ENCODE results near the gene SEC14L2. TPM values are rescaled to one million over a fixed set of nuclear protein-coding genes. Genes with fewer than 3 reads are reported as not detected.

SEC14L2 gene
- total RNA-seq, 4 donors from 2014 or later: 3.0 to 5.1 (median 4.2) TPM

DNA sequence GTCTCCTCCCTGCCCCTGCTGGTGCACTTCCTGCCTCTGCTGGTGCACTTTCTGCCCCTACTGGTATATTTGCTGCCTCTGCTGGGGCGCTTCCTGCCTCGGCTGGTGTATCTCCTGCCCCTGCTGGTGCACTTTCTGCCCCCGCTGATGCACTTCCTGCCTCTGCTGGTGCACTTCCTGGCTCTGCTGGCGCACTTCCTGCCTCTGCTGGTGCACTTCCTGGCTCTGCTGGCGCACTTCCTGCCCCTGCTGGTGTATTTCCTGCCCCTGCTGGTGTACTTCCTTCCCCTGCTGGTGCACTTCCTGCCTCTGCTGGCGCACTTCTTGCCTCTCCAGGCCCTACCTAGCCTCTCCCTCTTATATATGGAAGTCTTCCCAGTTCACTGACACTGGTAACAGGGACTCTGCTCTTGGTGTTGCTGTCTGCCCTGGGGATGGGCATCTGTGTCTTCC, 38.9 kb downstream of the SEC14L2 start:
- no peak overlapping the region for H3K4me3 ChIP-seq
- H3K4me1 ChIP-seq: no peaks in the 10 kb centered on the region
- H3K36me3 ChIP-seq: no peaks in the 10 kb centered on the region
- H3K27me3 ChIP-seq: no peaks in the 10 kb centered on the region
- intact Hi-C loops (cut with DNase I; ENCODE audit: low total_unique reads): no loop called here
- ATAC-seq (peak in 1 of 2 donors; percentile 33), DNase-seq (peak in 1 of 2 donors; percentile 35)
- H3K9me3 ChIP-seq: no peaks in the 10 kb centered on the region
- TF ChIP-seq, protein P1, sequence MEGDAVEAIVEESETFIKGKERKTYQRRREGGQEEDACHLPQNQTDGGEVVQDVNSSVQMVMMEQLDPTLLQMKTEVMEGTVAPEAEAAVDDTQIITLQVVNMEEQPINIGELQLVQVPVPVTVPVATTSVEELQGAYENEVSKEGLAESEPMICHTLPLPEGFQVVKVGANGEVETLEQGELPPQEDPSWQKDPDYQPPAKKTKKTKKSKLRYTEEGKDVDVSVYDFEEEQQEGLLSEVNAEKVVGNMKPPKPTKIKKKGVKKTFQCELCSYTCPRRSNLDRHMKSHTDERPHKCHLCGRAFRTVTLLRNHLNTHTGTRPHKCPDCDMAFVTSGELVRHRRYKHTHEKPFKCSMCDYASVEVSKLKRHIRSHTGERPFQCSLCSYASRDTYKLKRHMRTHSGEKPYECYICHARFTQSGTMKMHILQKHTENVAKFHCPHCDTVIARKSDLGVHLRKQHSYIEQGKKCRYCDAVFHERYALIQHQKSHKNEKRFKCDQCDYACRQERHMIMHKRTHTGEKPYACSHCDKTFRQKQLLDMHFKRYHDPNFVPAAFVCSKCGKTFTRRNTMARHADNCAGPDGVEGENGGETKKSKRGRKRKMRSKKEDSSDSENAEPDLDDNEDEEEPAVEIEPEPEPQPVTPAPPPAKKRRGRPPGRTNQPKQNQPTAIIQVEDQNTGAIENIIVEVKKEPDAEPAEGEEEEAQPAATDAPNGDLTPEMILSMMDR (IDR thresholded peaks at IDR 0.05 in 4 of 5, conservative IDR thresholded peaks at IDR 0.05 in 1 of 5): no peak
- no peak for TF ChIP-seq POLR2A (IDR thresholded peaks at IDR 0.05)
- in situ Hi-C loops (cut with MboI; ENCODE audit: low sequenced_read_pairs in 4 of 4): no loop called here
- peak overlapping the region in 3 of 4 donors; percentile 20 to 57 (median 54) for H3K27ac ChIP-seq

DNA sequence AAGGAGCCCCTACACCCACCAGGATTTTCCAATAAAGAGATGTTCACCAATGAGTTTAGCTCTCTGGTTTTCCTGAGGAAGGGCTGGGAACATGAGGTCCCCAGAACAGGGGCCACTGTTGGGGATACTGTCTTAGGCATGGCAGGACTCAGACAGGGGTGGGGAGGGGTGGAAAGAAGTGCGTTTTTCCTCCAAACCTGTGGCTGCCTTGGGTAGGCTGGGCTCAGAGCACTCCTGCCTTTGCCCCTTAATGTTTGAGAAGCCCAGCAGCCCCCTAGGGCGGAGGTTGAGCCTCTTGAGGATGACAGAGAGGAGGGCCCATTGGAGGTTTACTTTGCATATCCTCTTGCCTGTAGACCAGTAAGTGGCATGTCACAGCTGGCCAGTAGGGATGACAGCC, 39.4 kb downstream of the SEC14L2 start:
- DNase-seq: no peak
- ATAC-seq: no peak
- no peak for TF ChIP-seq POLR2A (IDR thresholded peaks at IDR 0.05)
- TF ChIP-seq, protein P1 (IDR thresholded peaks at IDR 0.05 in 4 of 5, conservative IDR thresholded peaks at IDR 0.05 in 1 of 5): no peak
- Histone ChIP-seq H3K9me3 (no peaks in the 10 kb centered on the region), H3K27ac (peak overlapping the region in 3 of 4 donors; percentile 20 to 57 (median 54)), H3K4me3 (no peak overlapping the region), H3K27me3 (no peaks in the 10 kb centered on the region), H3K36me3 (no peaks in the 10 kb centered on the region), H3K4me1 (no peaks in the 10 kb centered on the region)
- in situ Hi-C loops (cut with MboI; ENCODE audit: low sequenced_read_pairs in 4 of 4) (no loop called here), intact Hi-C loops (cut with DNase I; ENCODE audit: low total_unique reads) (no loop called here)

DNA sequence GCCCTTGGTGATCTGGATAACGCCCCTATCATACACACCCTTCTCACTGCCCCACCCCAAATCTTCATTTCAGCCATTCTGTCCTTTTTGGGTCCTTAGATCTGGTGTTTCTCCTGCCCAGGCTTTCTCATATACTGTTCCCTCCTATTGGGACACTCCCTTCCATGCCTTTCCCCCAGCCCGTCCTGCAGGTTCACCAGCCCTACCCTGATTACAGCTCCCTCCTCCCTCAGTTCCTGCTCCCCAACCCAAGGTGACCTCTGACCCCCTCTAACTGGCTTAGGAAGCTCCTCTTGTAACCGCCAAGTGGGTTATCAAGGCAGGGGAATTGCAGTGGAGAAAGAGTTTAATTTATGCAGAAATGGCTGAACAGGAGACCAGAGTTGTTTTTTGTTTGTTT, 41.7 kb downstream of the SEC14L2 start:
- no peaks in the 10 kb centered on the region for H3K4me1 ChIP-seq
- no peaks in the 10 kb centered on the region for H3K9me3 ChIP-seq
- no peaks in the 10 kb centered on the region for H3K27me3 ChIP-seq
- no peak overlapping the region for H3K27ac ChIP-seq
- H3K4me3 ChIP-seq: no peak overlapping the region
- DNase-seq (no peak), ATAC-seq (no peak)
- no peaks in the 10 kb centered on the region for H3K36me3 ChIP-seq
- in situ Hi-C loops (cut with MboI; ENCODE audit: low sequenced_read_pairs in 4 of 4) (no loop called here), intact Hi-C loops (cut with DNase I; ENCODE audit: low total_unique reads) (no loop called here)
- TF ChIP-seq POLR2A (IDR thresholded peaks at IDR 0.05): no peak
- TF ChIP-seq, protein P1 (IDR thresholded peaks at IDR 0.05 in 4 of 5, conservative IDR thresholded peaks at IDR 0.05 in 1 of 5): no peak

DNA sequence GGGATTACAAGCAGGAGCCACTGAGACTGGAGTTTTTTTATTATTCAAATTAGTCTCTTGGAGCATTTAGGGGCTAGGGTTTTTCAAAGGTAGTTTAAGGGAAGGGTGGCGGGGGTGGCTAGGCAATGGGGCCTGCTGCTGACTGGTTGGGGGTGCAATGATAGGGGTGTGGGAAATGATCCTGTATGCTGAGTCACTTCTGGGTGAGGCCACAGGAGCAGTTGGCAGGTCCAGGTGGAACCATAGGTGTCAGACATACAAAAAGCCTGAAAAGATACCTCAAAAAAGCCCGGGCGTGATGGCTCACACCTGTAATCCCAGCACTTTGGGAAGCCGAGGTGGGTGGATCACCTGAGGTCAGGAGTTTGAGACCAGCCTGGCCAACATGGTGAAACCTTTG, 42.4 kb downstream of the SEC14L2 start:
- no peak for TF ChIP-seq POLR2A (IDR thresholded peaks at IDR 0.05)
- TF ChIP-seq, protein P1 (IDR thresholded peaks at IDR 0.05 in 4 of 5, conservative IDR thresholded peaks at IDR 0.05 in 1 of 5): no peak
- Histone ChIP-seq H3K4me3 (no peak overlapping the region), H3K9me3 (no peaks in the 10 kb centered on the region), H3K36me3 (no peaks in the 10 kb centered on the region), H3K27ac (no peak overlapping the region), H3K27me3 (no peaks in the 10 kb centered on the region), H3K4me1 (no peaks in the 10 kb centered on the region)
- no peak for DNase-seq
- intact Hi-C loops (cut with DNase I; ENCODE audit: low total_unique reads) (no loop called here), in situ Hi-C loops (cut with MboI; ENCODE audit: low sequenced_read_pairs in 4 of 4) (no loop called here)
- ATAC-seq: no peak

DNA sequence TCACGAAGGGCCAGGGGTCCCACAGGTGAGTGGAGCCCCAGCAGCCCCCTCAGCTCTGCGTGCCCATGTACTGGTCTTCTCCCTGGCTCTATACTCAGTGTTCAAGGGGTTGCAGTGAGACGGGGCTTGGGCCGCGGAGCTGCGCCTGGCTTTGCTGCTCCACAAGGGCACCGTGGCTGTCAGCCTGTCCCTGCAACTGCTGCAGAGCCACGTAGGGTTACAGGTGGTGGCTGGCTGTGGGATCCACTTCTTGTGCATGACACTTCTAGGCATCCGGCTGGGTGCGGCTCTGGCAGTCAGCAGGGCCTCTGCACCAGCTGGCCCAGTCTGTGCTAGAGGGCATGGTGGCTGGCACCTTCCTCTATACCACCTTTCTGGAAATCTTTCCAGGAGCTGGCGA, 43.0 kb downstream of the SEC14L2 start:
- in situ Hi-C loops (cut with MboI; ENCODE audit: low sequenced_read_pairs in 4 of 4): no loop called here
- H3K27me3 ChIP-seq: no peaks in the 10 kb centered on the region
- H3K4me3 ChIP-seq: no peak overlapping the region
- no peaks in the 10 kb centered on the region for H3K36me3 ChIP-seq
- DNase-seq (no peak), ATAC-seq (no peak)
- TF ChIP-seq POLR2A (IDR thresholded peaks at IDR 0.05): no peak
- TF ChIP-seq, protein P1 (IDR thresholded peaks at IDR 0.05 in 4 of 5, conservative IDR thresholded peaks at IDR 0.05 in 1 of 5): no peak
- no peaks in the 10 kb centered on the region for H3K9me3 ChIP-seq
- intact Hi-C loops (cut with DNase I; ENCODE audit: low total_unique reads): no loop called here
- H3K4me1 ChIP-seq: no peaks in the 10 kb centered on the region
- H3K27ac ChIP-seq: no peak overlapping the region
